Measurements from ENCODE around the gene PAOX. TPM values are rescaled to one million over a fixed set of nuclear protein-coding genes. Genes with fewer than 3 reads are reported as not detected.

The PAOX gene
- total and polyA plus RNA-seq, 2 of the 13 experiments (the other 11 are each of a cell fraction or from before 2014, with no cell fraction given): 0.49 to 0.77 TPM

GRCh38 chr10:133377818-133378250 is 1.2 kb upstream of the PAOX start (continued):
- no peak for TF ChIP-seq HIC2 (CRISPR knock-in tag; IDR thresholded peaks at IDR 0.05; ENCODE audit: low read depth)
- TF ChIP-seq PRMT3 (CRISPR knock-in tag; IDR thresholded peaks at IDR 0.05; ENCODE audit: borderline replicate concordance, low read depth): no peak
- TF ChIP-seq HOXA7 (CRISPR knock-in tag; IDR thresholded peaks at IDR 0.05): no peak
- no peak for TF ChIP-seq PATZ1 (CRISPR knock-in tag; IDR thresholded peaks at IDR 0.05)
- peak; percentile 46 for TF ChIP-seq RBM39 (IDR thresholded peaks at IDR 0.05; ENCODE audit: low read depth, low read length, poor library complexity, severe bottlenecking)
- no peak for TF ChIP-seq ZNF552 (CRISPR knock-in tag; IDR thresholded peaks at IDR 0.05; ENCODE audit: borderline replicate concordance)
- no peak for TF ChIP-seq LCORL (IDR thresholded peaks at IDR 0.05)
- peak; percentile 4; the same call in 1 of the 2 replicates for TF ChIP-seq LCORL (CRISPR knock-in tag; IDR thresholded peaks at IDR 0.05)
- TF ChIP-seq HIVEP1 (CRISPR knock-in tag; IDR thresholded peaks at IDR 0.05): no peak
- TF ChIP-seq AHR (CRISPR knock-in tag; IDR thresholded peaks at IDR 0.05): peak; percentile 40; the same call in 1 of the 2 replicates
- TF ChIP-seq ZNF607 (CRISPR knock-in tag; IDR thresholded peaks at IDR 0.05; ENCODE audit: borderline replicate concordance): no peak
- no peak for TF ChIP-seq ZMAT5 (CRISPR knock-in tag; IDR thresholded peaks at IDR 0.05; ENCODE audit: borderline replicate concordance, low read depth)
- no peak for TF ChIP-seq SIN3A (IDR thresholded peaks at IDR 0.05; ENCODE audit: borderline replicate concordance, low read depth, low read length)
- no peak for TF ChIP-seq ZNF747 (CRISPR knock-in tag; IDR thresholded peaks at IDR 0.05; ENCODE audit: borderline replicate concordance)
- TF ChIP-seq MTERF4 (CRISPR knock-in tag; IDR thresholded peaks at IDR 0.05): 0 out of 2 replicates have a peak, but pooled peaks have one; percentile 12
- no peak for TF ChIP-seq NFRKB (IDR thresholded peaks at IDR 0.05)
- peak; percentile 3; the same call in 1 of the 2 replicates for TF ChIP-seq ZNF317 (CRISPR knock-in tag; IDR thresholded peaks at IDR 0.05)
- no peak for TF ChIP-seq ZNF3 (CRISPR knock-in tag; IDR thresholded peaks at IDR 0.05)
- TF ChIP-seq ARID2 (CRISPR knock-in tag; IDR thresholded peaks at IDR 0.05; ENCODE audit: borderline replicate concordance): 0 out of 2 replicates have a peak, but pooled peaks have one; percentile 3
- TF ChIP-seq MTF2 (CRISPR knock-in tag; IDR thresholded peaks at IDR 0.05; ENCODE audit: borderline replicate concordance): no peak

Measured in HepG2 (cell line).